ENCODE results near the gene AKAP11.
A peak's percentile ranks its signal among the peaks of the same experiment; 100 is the strongest.

AKAP11 gene

DNA sequence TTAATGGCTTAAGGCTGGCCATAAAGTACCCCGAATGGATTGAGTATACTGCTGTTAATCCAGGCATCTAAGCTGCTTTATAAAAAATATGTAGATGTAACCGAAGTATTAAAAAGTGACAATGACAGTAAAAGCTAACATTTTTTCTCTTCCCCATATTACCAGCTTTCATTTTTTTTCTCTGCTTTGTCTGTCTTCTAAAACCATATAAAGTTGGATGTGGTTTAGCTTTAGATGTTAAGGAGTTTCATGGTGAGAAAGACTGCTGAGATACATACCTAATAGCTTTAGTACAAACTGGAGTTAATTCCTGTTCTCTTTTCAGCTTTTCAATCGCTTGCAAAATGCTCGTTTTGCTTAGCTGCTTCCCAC, 838 bp downstream of the AKAP11 start:
- no peaks in the 10 kb centered on the region for H3K36me3 ChIP-seq (ENCODE audit: insufficient read depth)
- H3K79me2 ChIP-seq (ENCODE audit: insufficient read depth, low read depth): 0 out of 2 replicates have a peak, but pooled peaks cover 6% of the 10 kb centered on the region
- peaks cover 15% of the 10 kb centered on the region for H3K4me1 ChIP-seq (ENCODE audit: low read depth, poor library complexity, severe bottlenecking)
- no peak overlapping the region for H3K27ac ChIP-seq
- peak overlapping the region; percentile 41 for H3K4me2 ChIP-seq
- no peak for TF ChIP-seq CTCF (conservative IDR thresholded peaks at IDR 0.05; ENCODE audit: low read depth, low read length)
- peak overlapping the region; percentile 46; the same call in 1 of the 2 replicates for H2AFZ ChIP-seq (ENCODE audit: low read depth)
- H3K27me3 ChIP-seq (ENCODE audit: insufficient read depth, low read depth): no peaks in the 10 kb centered on the region
- no peaks in the 10 kb centered on the region for H4K20me1 ChIP-seq (ENCODE audit: insufficient read depth)
- H3K4me3 ChIP-seq (IDR thresholded peaks at IDR 0.05; ENCODE audit: insufficient read depth, low read depth, low read length): no peak overlapping the region
- peak overlapping the region; percentile 61; the same call in 1 of the 2 replicates for H3K9ac ChIP-seq

DNA sequence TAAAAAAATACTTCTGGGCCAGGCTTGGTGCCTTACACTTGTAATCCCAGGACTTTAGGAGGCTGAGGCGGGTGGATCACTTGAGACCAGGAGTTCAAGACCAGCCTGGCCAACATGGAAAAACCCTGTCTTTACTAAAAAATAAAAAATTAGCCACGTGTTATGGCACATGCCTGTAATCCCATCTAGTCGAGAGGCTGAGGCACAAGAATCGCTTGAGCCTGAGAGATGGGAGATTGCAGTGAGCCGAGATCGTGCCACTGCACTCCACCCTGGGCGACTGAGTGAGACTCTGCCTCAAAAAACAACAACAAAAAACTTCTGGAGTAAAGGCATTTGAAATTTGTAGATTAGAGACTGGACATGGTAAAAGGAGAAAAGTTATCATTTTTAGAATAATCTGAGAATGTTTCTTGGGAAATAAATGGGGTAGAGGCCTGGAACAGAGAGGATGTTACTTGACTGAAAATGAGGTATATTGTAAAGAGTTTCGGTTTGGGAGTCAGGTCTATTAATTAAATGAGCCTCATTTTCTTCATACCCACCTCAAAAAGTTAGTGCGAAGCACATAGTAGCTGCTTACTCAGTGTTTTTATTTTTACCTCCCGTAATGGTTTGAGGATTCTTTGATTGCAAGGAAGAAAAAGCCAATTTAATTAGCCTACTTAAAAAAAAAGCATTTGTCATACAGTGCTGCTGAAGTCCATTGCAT, 2.6 kb downstream of the AKAP11 start:
- Histone ChIP-seq H2AFZ (ENCODE audit: low read depth) (no peak overlapping the region), H3K27ac (no peak overlapping the region), H3K4me3 (IDR thresholded peaks at IDR 0.05; ENCODE audit: insufficient read depth, low read depth, low read length) (no peak overlapping the region), H3K9ac (no peak overlapping the region), H3K4me2 (no peak overlapping the region), H3K36me3 (ENCODE audit: insufficient read depth) (no peaks in the 10 kb centered on the region), H3K79me2 (ENCODE audit: insufficient read depth, low read depth) (0 out of 2 replicates have a peak, but pooled peaks cover 6% of the 10 kb centered on the region), H3K27me3 (ENCODE audit: insufficient read depth, low read depth) (no peaks in the 10 kb centered on the region), H3K4me1 (ENCODE audit: low read depth, poor library complexity, severe bottlenecking) (peaks cover 13% of the 10 kb centered on the region), H4K20me1 (ENCODE audit: insufficient read depth) (no peaks in the 10 kb centered on the region)
- no peak for TF ChIP-seq CTCF (conservative IDR thresholded peaks at IDR 0.05; ENCODE audit: low read depth, low read length)

DNA sequence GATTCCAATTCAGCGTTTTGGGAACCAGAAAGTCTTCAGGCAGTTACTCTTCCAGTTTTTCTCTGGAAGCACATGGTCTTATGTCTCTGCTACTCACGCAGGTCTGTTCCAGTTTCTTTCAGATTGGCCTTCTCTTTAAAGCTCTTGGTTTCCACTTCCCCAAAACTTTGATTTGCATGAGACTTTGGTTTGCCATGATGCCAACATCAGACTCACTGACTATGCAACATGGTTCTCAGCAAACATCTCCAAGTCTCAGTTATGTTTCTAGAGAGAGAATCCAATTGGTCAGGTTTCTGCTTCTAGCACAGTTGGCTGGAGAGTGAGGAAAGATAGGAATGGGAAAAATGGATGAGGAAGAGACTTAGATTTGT, 3.1 kb downstream of the AKAP11 start:
- H4K20me1 ChIP-seq (ENCODE audit: insufficient read depth): no peaks in the 10 kb centered on the region
- H3K4me3 ChIP-seq (IDR thresholded peaks at IDR 0.05; ENCODE audit: insufficient read depth, low read depth, low read length): no peak overlapping the region
- H3K4me2 ChIP-seq: no peak overlapping the region
- H3K9ac ChIP-seq: no peak overlapping the region
- TF ChIP-seq CTCF (conservative IDR thresholded peaks at IDR 0.05; ENCODE audit: low read depth, low read length): no peak
- no peaks in the 10 kb centered on the region for H3K36me3 ChIP-seq (ENCODE audit: insufficient read depth)
- no peak overlapping the region for H2AFZ ChIP-seq (ENCODE audit: low read depth)
- H3K27me3 ChIP-seq (ENCODE audit: insufficient read depth, low read depth): no peaks in the 10 kb centered on the region
- 0 out of 2 replicates have a peak, but pooled peaks cover 6% of the 10 kb centered on the region for H3K79me2 ChIP-seq (ENCODE audit: insufficient read depth, low read depth)
- H3K4me1 ChIP-seq (ENCODE audit: low read depth, poor library complexity, severe bottlenecking): peaks cover 8% of the 10 kb centered on the region
- no peak overlapping the region for H3K27ac ChIP-seq

GRCh38 chr13:42275506-42275905, 3.6 kb downstream of the AKAP11 start:
- no peak overlapping the region for H3K9ac ChIP-seq
- 0 out of 2 replicates have a peak, but pooled peaks cover 6% of the 10 kb centered on the region for H3K79me2 ChIP-seq (ENCODE audit: insufficient read depth, low read depth)
- peaks cover 4% of the 10 kb centered on the region for H3K4me1 ChIP-seq (ENCODE audit: low read depth, poor library complexity, severe bottlenecking)
- no peak for TF ChIP-seq CTCF (conservative IDR thresholded peaks at IDR 0.05; ENCODE audit: low read depth, low read length)
- H3K27me3 ChIP-seq (ENCODE audit: insufficient read depth, low read depth): no peaks in the 10 kb centered on the region
- no peak overlapping the region for H2AFZ ChIP-seq (ENCODE audit: low read depth)
- no peak overlapping the region for H3K4me2 ChIP-seq
- H3K36me3 ChIP-seq (ENCODE audit: insufficient read depth): no peaks in the 10 kb centered on the region
- H3K4me3 ChIP-seq (IDR thresholded peaks at IDR 0.05; ENCODE audit: insufficient read depth, low read depth, low read length): no peak overlapping the region
- H4K20me1 ChIP-seq (ENCODE audit: insufficient read depth): no peaks in the 10 kb centered on the region
- H3K27ac ChIP-seq: no peak overlapping the region

Measured in KMS-11 (cell line).